Hematopoietic multipotent progenitor cell treated with erythropoietin and hydrocortisone succinate and interleukin-3 and kit ligand, for 4 days (in vitro differentiated cells): Measurements from ENCODE around the gene VDAC1.
"Not testable (repeated sequence)": the region's sequence is repeated elsewhere in the genome, so short reads cannot be mapped to it uniquely, and the experiment has no call there.

Source experiments
- DNase-seq: peaks from one replicate; pipeline ENCODE4 v3.0.0-alpha.2; 2015

The VDAC1 gene

GRCh38 chr5:133963493-133964128, 41.2 kb downstream of the VDAC1 start:
- DNase-seq, result no peak

- DNase-seq, result peak; percentile 46
These were observed 41.8 kb downstream of the VDAC1 start for GRCh38 chr5:133962801-133963476.

- no peak for DNase-seq
These were observed 42.6 kb downstream of the VDAC1 start for GRCh38 chr5:133962131-133962530.

GRCh38 chr5:133959643-133960042, 45.1 kb downstream of the VDAC1 start:
- DNase-seq, result no peak

GRCh38 chr5:133957591-133957990, 47.2 kb downstream of the VDAC1 start:
- no peak for DNase-seq

GRCh38 chr5:133957080-133957479, 47.7 kb downstream of the VDAC1 start:
- no peak for DNase-seq

GRCh38 chr5:133956196-133956595, 48.6 kb downstream of the VDAC1 start:
- DNase-seq, result not testable (repeated sequence)

- no peak for DNase-seq
These were observed 51.1 kb downstream of the VDAC1 start for GRCh38 chr5:133953568-133954145.

GRCh38 chr5:133952729-133953567, 51.8 kb downstream of the VDAC1 start:
- no peak for DNase-seq

GRCh38 chr5:133950821-133951612, 53.8 kb downstream of the VDAC1 start:
- no peak for DNase-seq

- no peak for DNase-seq
These were observed 56.1 kb downstream of the VDAC1 start for GRCh38 chr5:133948721-133949120.

GRCh38 chr5:133947431-133947841, 57.3 kb downstream of the VDAC1 start:
- no peak for DNase-seq

GRCh38 chr5:133945568-133945967, 59.2 kb downstream of the VDAC1 start:
- no peak for DNase-seq

GRCh38 chr5:133944263-133945185, 60.3 kb downstream of the VDAC1 start:
- DNase-seq, result peak; percentile 85

- no peak for DNase-seq
These were observed 61.3 kb downstream of the VDAC1 start for GRCh38 chr5:133943475-133943817.

- DNase-seq, result peak; percentile 43
These were observed 61.9 kb downstream of the VDAC1 start for GRCh38 chr5:133942614-133943474.

- no peak for DNase-seq
These were observed 63.1 kb downstream of the VDAC1 start for GRCh38 chr5:133941456-133942196.

- no peak for DNase-seq
These were observed 65.1 kb downstream of the VDAC1 start for GRCh38 chr5:133939668-133940067.

GRCh38 chr5:133938929-133939328, 65.8 kb downstream of the VDAC1 start:
- DNase-seq, result no peak
